Hematopoietic multipotent progenitor cell treated with erythropoietin and hydrocortisone succinate and interleukin-3 and kit ligand, for 6 days (in vitro differentiated cells): ENCODE data around the gene PSG1.

Experiments
- DNase-seq: peaks from one replicate; pipeline ENCODE4 v3.0.0-alpha.2; 2015

Gene PSG1

DNA sequence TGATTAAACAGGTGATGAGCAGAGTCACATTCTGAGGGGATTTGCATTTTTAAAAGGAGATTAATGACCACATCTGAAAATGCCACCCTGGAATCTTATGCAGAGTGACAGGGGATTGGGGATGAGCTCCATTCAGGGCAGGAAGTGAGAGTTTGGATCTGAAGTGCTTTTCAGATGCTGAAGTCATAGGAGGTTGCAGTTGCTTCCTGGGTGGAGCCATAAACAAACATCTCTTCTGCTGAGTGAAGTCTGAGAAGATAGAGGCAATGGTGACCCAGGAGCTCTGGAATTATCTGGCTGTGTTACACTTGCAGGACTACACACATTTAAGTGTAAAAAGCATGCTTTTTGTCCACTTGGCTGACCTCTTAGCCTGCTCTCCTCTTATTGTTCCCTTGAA is 62.6 kb downstream of the PSG1 start:
- DNase-seq = no peak
